Mesothelial cell of epicardium (in vitro differentiated cells): Measurements from ENCODE around the gene PTER. TPM values are rescaled to one million over a fixed set of nuclear protein-coding genes. Genes with fewer than 3 reads are reported as not detected.
A peak's percentile ranks its signal among the peaks of the same experiment; 100 is the strongest.

Experiments used
- DNase-seq, 2 experiments: peaks; one replicate each; pipeline ENCODE4 v3.0.0; 2021; ENCODE audit warnings: low spot score in 2 of 2; ENCODE audit not compliant: unreplicated experiment in 2 of 2
- H3K27ac Mint-ChIP-seq: 2 replicates; pipeline ENCODE4 v1.8.0; 2021; ENCODE audit warnings: mixed read lengths
- H3K27me3 Mint-ChIP-seq: 2 replicates; pipeline ENCODE4 v1.8.0; 2021; ENCODE audit warnings: low read depth, mixed read lengths
- H3K36me3 Mint-ChIP-seq: 2 replicates; pipeline ENCODE4 v1.8.0; 2021; ENCODE audit warnings: mixed read lengths
- H3K4me1 Mint-ChIP-seq: 2 replicates; pipeline ENCODE4 v1.8.0; 2021; ENCODE audit warnings: mixed read lengths
- H3K4me3 Mint-ChIP-seq: 2 replicates; pipeline ENCODE4 v1.8.0; 2021; ENCODE audit warnings: mild to moderate bottlenecking, moderate library complexity, mixed read lengths
- H3K9me3 Mint-ChIP-seq: 2 replicates; pipeline ENCODE4 v1.8.0; 2021; ENCODE audit warnings: mixed read lengths
- CTCF ChIP-seq: fragments of 200-600 bp; sonication (generic); IDR thresholded peaks from one replicate; pipeline ENCODE4 v1.5.0; 2021; ENCODE audit warnings: antibody characterized with exemption; ENCODE audit not compliant: unreplicated experiment
- total RNA-seq: library from RNA; stranded (reverse); gene quantifications from 3 replicates; pipeline ENCODE4 v1.2.1, GENCODE V29; 2021

Gene PTER
- total RNA-seq, result 9.4 to 11.4 TPM (median 10.1 TPM) in 3 replicates

- peaks cover 35% of the 10 kb centered on the region for H3K4me1 Mint-ChIP-seq
- peak within 1 kb of the TSS; percentile 87 for H3K4me3 Mint-ChIP-seq
- peak within 1 kb of the TSS; percentile 88 for H3K27ac Mint-ChIP-seq
- DNase-seq, result peak; percentile 56 to 81
- no peaks in the 10 kb centered on the region for H3K27me3 Mint-ChIP-seq
- no peak for TF ChIP-seq CTCF
- no peaks in the 10 kb centered on the region for H3K36me3 Mint-ChIP-seq
- no peaks in the 10 kb centered on the region for H3K9me3 Mint-ChIP-seq
Observed at GRCh38 chr10:16436758-16437539, at the start of gene PTER. Gene PTER (plus strand): TSS chr10:16437010. CDS start chr10:16484385, 47,375 bp downstream.

GRCh38 chr10:16392531-16393069 lies 44.2 kb upstream of the PTER start:
- Mint-ChIP-seq H3K27ac (no peak overlapping the region), H3K36me3 (no peaks in the 10 kb centered on the region), H3K4me1 (no peaks in the 10 kb centered on the region), H3K27me3 (peaks cover 16% of the 10 kb centered on the region), H3K9me3 (no peaks in the 10 kb centered on the region), H3K4me3 (no peak overlapping the region)
- DNase-seq, result no peak
- no peak for TF ChIP-seq CTCF

- Mint-ChIP-seq H3K27ac (no peak overlapping the region), H3K4me3 (no peak overlapping the region), H3K36me3 (no peaks in the 10 kb centered on the region), H3K4me1 (no peaks in the 10 kb centered on the region), H3K9me3 (no peaks in the 10 kb centered on the region), H3K27me3 (peaks cover 16% of the 10 kb centered on the region)
- no peak for TF ChIP-seq CTCF
- DNase-seq, result no peak
Observed at GRCh38 chr10:16393271-16393858, 43.4 kb upstream of the PTER start.

GRCh38 chr10:16401416-16401815 lies 35.4 kb upstream of the PTER start:
- no peak for TF ChIP-seq CTCF
- Mint-ChIP-seq H3K4me3 (no peak overlapping the region), H3K9me3 (no peaks in the 10 kb centered on the region), H3K4me1 (peaks cover 12% of the 10 kb centered on the region), H3K36me3 (no peaks in the 10 kb centered on the region), H3K27me3 (no peaks in the 10 kb centered on the region), H3K27ac (no peak overlapping the region)
- no peak for DNase-seq

- Mint-ChIP-seq H3K4me1 (peaks cover 19% of the 10 kb centered on the region), H3K27ac (peak overlapping the region; percentile 19), H3K27me3 (peaks cover 5% of the 10 kb centered on the region), H3K4me3 (no peak overlapping the region), H3K9me3 (no peaks in the 10 kb centered on the region), H3K36me3 (no peaks in the 10 kb centered on the region)
- no peak for DNase-seq
- no peak for TF ChIP-seq CTCF
Observed at GRCh38 chr10:16408379-16408778, 28.4 kb upstream of the PTER start.
